ENCODE data around the gene PARD3B. TPM values are rescaled to one million over a fixed set of nuclear protein-coding genes. Genes with fewer than 3 reads are reported as not detected.

PARD3B gene
- total and polyA plus RNA-seq, 2 donors (not counting 1 experiment from before 2014, with no cell fraction given): 7.4 to 20.6 TPM

DNA sequence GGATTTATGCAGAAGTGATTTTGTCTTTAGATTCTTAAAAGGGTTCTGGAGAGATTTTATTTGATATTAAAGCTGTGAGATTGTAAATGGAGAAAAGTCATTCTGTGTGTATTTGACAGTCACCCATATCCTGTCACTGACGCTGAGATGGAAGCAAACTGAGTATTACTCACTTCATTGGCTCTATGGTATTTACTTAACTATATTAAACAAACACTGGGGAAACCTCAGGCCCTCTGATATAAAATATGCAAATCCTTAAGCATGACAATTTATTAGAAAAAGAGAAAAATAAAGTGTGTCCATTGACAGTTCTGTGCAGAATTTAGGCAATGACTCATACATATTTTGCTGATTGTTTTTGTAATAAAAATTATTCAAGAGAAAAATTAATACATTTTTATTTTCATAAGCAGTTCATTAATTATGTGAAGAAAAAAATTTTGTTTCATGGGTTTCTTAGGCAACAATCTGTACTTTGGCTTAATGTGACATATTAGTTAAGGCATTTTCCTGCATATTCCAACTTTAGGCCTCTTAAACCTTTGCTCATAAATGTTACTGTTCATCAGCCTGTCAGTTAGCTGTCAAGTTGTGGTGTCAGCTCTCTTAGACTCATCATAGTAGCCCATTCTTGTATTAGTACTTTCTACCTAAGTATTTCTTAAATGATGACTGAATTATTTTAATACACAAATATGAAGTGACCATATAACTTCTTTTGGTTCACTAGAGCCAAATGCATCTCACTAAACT, 99.9 kb downstream of the PARD3B start:
- Histone ChIP-seq H3K4me1 (ENCODE audit: control insufficient read depth, extremely low read depth, insufficient read depth, low read length) (no peaks in the 10 kb centered on the region), H3K9ac (ENCODE audit: insufficient read depth, low read length) (no peak overlapping the region), H3K79me2 (ENCODE audit: control insufficient read depth, insufficient read depth, low read length) (no peaks in the 10 kb centered on the region), H3K9me3 (ENCODE audit: control insufficient read depth, insufficient read depth, low read depth, low read length) (no peaks in the 10 kb centered on the region), H4K20me1 (ENCODE audit: control insufficient read depth, extremely low read depth, insufficient read depth, low read length) (no peaks in the 10 kb centered on the region), H2AFZ (ENCODE audit: low read length) (no peak overlapping the region), H3K27me3 (ENCODE audit: control insufficient read depth, insufficient read depth, low read length) (no peaks in the 10 kb centered on the region), H3K36me3 (ENCODE audit: control insufficient read depth, insufficient read depth, low read length) (no peaks in the 10 kb centered on the region), H3K27ac (ENCODE audit: insufficient read depth, low read length) (no peak overlapping the region), H3K4me3 (replicated peaks in 1 of 4; ENCODE audit: control extremely low read depth in 1 of 4, insufficient read depth in 1 of 4, low read depth in 3 of 4, low read length in 4 of 4) (no peak overlapping the region), H3K4me2 (ENCODE audit: extremely low read depth, insufficient read depth, low read length) (peak overlapping the region; percentile 29)
- TF ChIP-seq EZH2 (IDR thresholded peaks at IDR 0.05; ENCODE audit: low read length, missing control alignments): no peak
- TF ChIP-seq, protein P1, sequence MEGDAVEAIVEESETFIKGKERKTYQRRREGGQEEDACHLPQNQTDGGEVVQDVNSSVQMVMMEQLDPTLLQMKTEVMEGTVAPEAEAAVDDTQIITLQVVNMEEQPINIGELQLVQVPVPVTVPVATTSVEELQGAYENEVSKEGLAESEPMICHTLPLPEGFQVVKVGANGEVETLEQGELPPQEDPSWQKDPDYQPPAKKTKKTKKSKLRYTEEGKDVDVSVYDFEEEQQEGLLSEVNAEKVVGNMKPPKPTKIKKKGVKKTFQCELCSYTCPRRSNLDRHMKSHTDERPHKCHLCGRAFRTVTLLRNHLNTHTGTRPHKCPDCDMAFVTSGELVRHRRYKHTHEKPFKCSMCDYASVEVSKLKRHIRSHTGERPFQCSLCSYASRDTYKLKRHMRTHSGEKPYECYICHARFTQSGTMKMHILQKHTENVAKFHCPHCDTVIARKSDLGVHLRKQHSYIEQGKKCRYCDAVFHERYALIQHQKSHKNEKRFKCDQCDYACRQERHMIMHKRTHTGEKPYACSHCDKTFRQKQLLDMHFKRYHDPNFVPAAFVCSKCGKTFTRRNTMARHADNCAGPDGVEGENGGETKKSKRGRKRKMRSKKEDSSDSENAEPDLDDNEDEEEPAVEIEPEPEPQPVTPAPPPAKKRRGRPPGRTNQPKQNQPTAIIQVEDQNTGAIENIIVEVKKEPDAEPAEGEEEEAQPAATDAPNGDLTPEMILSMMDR (conservative IDR thresholded peaks at IDR 0.05 in 1 of 2, IDR thresholded peaks at IDR 0.05 in 1 of 2; ENCODE audit: low read depth in 1 of 2, low read length in 2 of 2): no peak
- peak; percentile 55 to 59 for DNase-seq (ENCODE audit: low read depth in 2 of 2)

DNA sequence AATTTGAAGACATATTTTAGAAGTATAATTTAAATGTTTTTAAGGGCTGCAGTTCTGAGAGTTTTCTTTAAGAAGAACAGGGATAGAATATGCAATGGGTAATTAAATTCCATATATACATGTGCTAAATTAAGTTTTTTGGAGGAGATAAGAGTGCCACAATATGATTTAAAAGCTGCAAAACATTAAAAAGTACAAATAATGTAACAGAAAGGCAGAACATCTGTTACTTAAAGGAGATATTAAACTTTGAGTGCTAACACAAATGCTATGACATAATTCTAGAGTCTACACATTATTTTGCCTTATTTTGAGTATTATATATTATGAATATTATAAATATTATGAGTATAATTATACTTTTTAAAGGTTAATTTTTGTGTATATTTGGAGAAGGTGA, 102.4 kb downstream of the PARD3B start:
- no peaks in the 10 kb centered on the region for H3K9me3 ChIP-seq (ENCODE audit: control insufficient read depth, insufficient read depth, low read depth, low read length)
- no peaks in the 10 kb centered on the region for H3K79me2 ChIP-seq (ENCODE audit: control insufficient read depth, insufficient read depth, low read length)
- TF ChIP-seq, protein P1 (conservative IDR thresholded peaks at IDR 0.05 in 1 of 2, IDR thresholded peaks at IDR 0.05 in 1 of 2; ENCODE audit: low read depth in 1 of 2, low read length in 2 of 2): no peak
- no peak for TF ChIP-seq EZH2 (IDR thresholded peaks at IDR 0.05; ENCODE audit: low read length, missing control alignments)
- H2AFZ ChIP-seq (ENCODE audit: low read length): no peak overlapping the region
- no peaks in the 10 kb centered on the region for H3K4me1 ChIP-seq (ENCODE audit: control insufficient read depth, extremely low read depth, insufficient read depth, low read length)
- no peaks in the 10 kb centered on the region for H4K20me1 ChIP-seq (ENCODE audit: control insufficient read depth, extremely low read depth, insufficient read depth, low read length)
- H3K27ac ChIP-seq (ENCODE audit: insufficient read depth, low read length): no peak overlapping the region
- H3K4me3 ChIP-seq (replicated peaks in 1 of 4; ENCODE audit: control extremely low read depth in 1 of 4, insufficient read depth in 1 of 4, low read depth in 3 of 4, low read length in 4 of 4): no peak overlapping the region
- no peaks in the 10 kb centered on the region for H3K27me3 ChIP-seq (ENCODE audit: control insufficient read depth, insufficient read depth, low read length)
- DNase-seq (ENCODE audit: low read depth in 2 of 2): no peak
- no peak overlapping the region for H3K9ac ChIP-seq (ENCODE audit: insufficient read depth, low read length)
- H3K36me3 ChIP-seq (ENCODE audit: control insufficient read depth, insufficient read depth, low read length): no peaks in the 10 kb centered on the region
- H3K4me2 ChIP-seq (ENCODE audit: extremely low read depth, insufficient read depth, low read length): no peak overlapping the region

- H3K36me3 ChIP-seq (ENCODE audit: control insufficient read depth, insufficient read depth, low read length): no peaks in the 10 kb centered on the region
- H3K4me1 ChIP-seq (ENCODE audit: control insufficient read depth, extremely low read depth, insufficient read depth, low read length): no peaks in the 10 kb centered on the region
- no peak overlapping the region for H3K4me3 ChIP-seq (replicated peaks in 1 of 4; ENCODE audit: control extremely low read depth in 1 of 4, insufficient read depth in 1 of 4, low read depth in 3 of 4, low read length in 4 of 4)
- no peak for DNase-seq (ENCODE audit: low read depth in 2 of 2)
- TF ChIP-seq, protein P1 (conservative IDR thresholded peaks at IDR 0.05 in 1 of 2, IDR thresholded peaks at IDR 0.05 in 1 of 2; ENCODE audit: low read depth in 1 of 2, low read length in 2 of 2): no peak
- no peak for TF ChIP-seq EZH2 (IDR thresholded peaks at IDR 0.05; ENCODE audit: low read length, missing control alignments)
- H3K27me3 ChIP-seq (ENCODE audit: control insufficient read depth, insufficient read depth, low read length): no peaks in the 10 kb centered on the region
- H3K4me2 ChIP-seq (ENCODE audit: extremely low read depth, insufficient read depth, low read length): no peak overlapping the region
- H3K9ac ChIP-seq (ENCODE audit: insufficient read depth, low read length): no peak overlapping the region
- no peaks in the 10 kb centered on the region for H3K79me2 ChIP-seq (ENCODE audit: control insufficient read depth, insufficient read depth, low read length)
- H4K20me1 ChIP-seq (ENCODE audit: control insufficient read depth, extremely low read depth, insufficient read depth, low read length): no peaks in the 10 kb centered on the region
- H2AFZ ChIP-seq (ENCODE audit: low read length): no peak overlapping the region
- H3K9me3 ChIP-seq (ENCODE audit: control insufficient read depth, insufficient read depth, low read depth, low read length): no peaks in the 10 kb centered on the region
- no peak overlapping the region for H3K27ac ChIP-seq (ENCODE audit: insufficient read depth, low read length)
These were observed 105.3 kb downstream of the PARD3B start for GRCh38 chr2:204650611-204651010.

All from fibroblast of lung (primary cell).